GM12892 (cell line): Measurements from ENCODE around the gene BTK. TPM values are rescaled to one million over a fixed set of nuclear protein-coding genes. Genes with fewer than 3 reads are reported as not detected.

Source experiments
- DNase-seq: peaks from one replicate; pipeline ENCODE4 v3.0.0; 2011; ENCODE audit not compliant: insufficient read length
- FAIRE-seq: peaks from 2 replicates; lab custom pipeline; 2011; peaks lifted over from hg19 to GRCh38; lab: Jason Lieb, UNC
- POLR2A ChIP-seq: IDR thresholded peaks from 2 replicates; pipeline ENCODE4 v1.6.1; 2011; ENCODE audit warnings: low read depth, low read length, control low read depth
- POLR2AphosphoS5 ChIP-seq: IDR thresholded peaks from 2 replicates; pipeline ENCODE4 v1.6.1; 2011; ENCODE audit warnings: low read depth, low read length, control low read depth
- TAF1 ChIP-seq: IDR thresholded peaks from 2 replicates; pipeline ENCODE4 v1.6.1; 2011; ENCODE audit warnings: low read depth, mild to moderate bottlenecking, control low read depth, low read length, borderline replicate concordance
- polyA plus RNA-seq: library from polyadenylated mRNA; unstranded; fragments of >200 nt; gene quantifications from one replicate; pipeline ENCODE4 v1.2.1, GENCODE V29; 2012; ENCODE audit warnings: missing spikeins, inconsistent platforms; ENCODE audit not compliant: missing spikeins

BTK gene
- 102 TPM for polyA plus RNA-seq

GRCh38 chrX:101385795-101386541 lies at the start of gene BTK:
TSS of gene BTK (minus strand) at chrX:101386191. CDS start at chrX:101375284, 10,907 bp downstream.
- FAIRE-seq (peak; percentile 93), DNase-seq (no peak)
- TF ChIP-seq TAF1: peak; percentile 52; the same call in 1 of the 2 replicates
- peak; percentile 83 for TF ChIP-seq POLR2A
- peak; percentile 74 for TF ChIP-seq POLR2AphosphoS5

GRCh38 chrX:101430457-101431078 lies 44.6 kb upstream of the BTK start:
- no peak for TF ChIP-seq POLR2A
- no peak for TF ChIP-seq TAF1
- no peak for FAIRE-seq
- DNase-seq: no peak

DNA sequence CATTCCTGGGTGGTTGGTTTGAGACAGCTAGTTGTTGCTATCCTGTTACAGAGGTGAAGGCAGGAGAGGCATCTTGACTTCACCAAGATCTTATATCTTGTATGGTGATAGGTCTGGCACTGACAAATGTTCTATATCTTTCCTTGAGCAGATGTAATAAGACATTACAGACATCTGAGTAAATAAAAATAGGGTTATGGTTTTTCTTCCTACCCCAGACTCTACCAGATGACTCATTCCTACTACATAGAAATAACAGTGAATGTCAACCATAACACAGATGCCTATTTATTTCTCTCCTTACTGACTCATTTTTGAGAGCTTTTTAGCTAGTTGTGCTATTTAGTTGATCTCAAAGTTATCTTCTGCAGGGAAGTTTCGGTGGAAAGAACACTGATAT lies 43.9 kb upstream of the BTK start:
- DNase-seq (no peak), FAIRE-seq (no peak)
- no peak for TF ChIP-seq POLR2A
- no peak for TF ChIP-seq TAF1
- no peak for TF ChIP-seq POLR2AphosphoS5

- FAIRE-seq (no peak), DNase-seq (no peak)
- no peak for TF ChIP-seq POLR2A
- no peak for TF ChIP-seq POLR2AphosphoS5
- TF ChIP-seq TAF1: no peak
Observed at GRCh38 chrX:101427954-101428353, 42.0 kb upstream of the BTK start.

GRCh38 chrX:101419489-101419888 lies 33.5 kb upstream of the BTK start:
- TF ChIP-seq TAF1: no peak
- TF ChIP-seq POLR2A: no peak
- TF ChIP-seq POLR2AphosphoS5: no peak
- FAIRE-seq: no peak
- DNase-seq: no peak

- DNase-seq: peak; percentile 39
- peak; percentile 54; the same call in 1 of the 2 replicates for TF ChIP-seq TAF1
- peak; percentile 54 for TF ChIP-seq POLR2AphosphoS5
- TF ChIP-seq POLR2A: peak; percentile 63; the same call in 1 of the 2 replicates
- FAIRE-seq: peak; percentile 65
Observed at GRCh38 chrX:101417981-101418841, 32.2 kb upstream of the BTK start.

DNA sequence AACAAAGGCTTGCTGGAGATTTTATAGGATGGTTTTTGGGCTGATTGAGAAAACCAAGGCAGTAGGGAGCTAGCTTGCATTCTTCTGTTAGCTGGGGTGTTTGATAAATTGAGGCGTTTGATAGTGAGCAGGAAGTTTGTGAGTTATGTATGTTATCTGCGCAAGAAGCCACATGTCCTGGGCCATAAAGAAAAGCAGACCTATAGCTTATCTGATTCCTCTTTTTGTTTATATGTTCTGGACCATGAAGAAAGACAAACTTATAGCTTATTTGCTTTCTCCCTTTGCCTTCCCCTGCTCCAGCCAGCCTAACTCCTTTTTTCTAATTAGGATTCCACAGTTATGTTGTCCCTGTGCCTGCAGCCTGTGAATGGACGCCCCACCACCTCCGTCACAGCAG lies 31.2 kb upstream of the BTK start:
- DNase-seq: no peak
- no peak for TF ChIP-seq POLR2A
- TF ChIP-seq TAF1: no peak
- TF ChIP-seq POLR2AphosphoS5: no peak
- FAIRE-seq: peak; percentile 46

DNA sequence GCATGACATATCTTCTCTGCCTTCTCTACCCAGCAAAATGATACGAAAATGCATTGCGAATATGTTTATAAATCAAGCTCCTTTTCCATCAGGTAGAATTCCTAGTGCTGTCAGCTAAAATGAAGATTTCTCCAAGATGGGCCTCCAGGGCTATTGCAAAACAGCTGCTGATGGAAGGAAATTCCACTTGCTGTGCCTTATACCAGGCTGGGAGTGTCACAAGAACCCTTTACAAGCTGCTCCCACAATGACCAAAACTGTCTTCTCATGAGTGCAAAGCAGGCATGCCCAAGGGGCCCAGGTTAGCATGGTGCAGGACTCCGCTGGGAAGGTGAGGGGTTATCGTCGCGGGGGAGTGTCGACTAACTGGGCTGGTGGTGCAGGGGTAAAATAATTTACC lies 30.7 kb upstream of the BTK start:
- TF ChIP-seq POLR2A: no peak
- no peak for TF ChIP-seq TAF1
- no peak for TF ChIP-seq POLR2AphosphoS5
- DNase-seq: no peak
- FAIRE-seq: no peak

DNA sequence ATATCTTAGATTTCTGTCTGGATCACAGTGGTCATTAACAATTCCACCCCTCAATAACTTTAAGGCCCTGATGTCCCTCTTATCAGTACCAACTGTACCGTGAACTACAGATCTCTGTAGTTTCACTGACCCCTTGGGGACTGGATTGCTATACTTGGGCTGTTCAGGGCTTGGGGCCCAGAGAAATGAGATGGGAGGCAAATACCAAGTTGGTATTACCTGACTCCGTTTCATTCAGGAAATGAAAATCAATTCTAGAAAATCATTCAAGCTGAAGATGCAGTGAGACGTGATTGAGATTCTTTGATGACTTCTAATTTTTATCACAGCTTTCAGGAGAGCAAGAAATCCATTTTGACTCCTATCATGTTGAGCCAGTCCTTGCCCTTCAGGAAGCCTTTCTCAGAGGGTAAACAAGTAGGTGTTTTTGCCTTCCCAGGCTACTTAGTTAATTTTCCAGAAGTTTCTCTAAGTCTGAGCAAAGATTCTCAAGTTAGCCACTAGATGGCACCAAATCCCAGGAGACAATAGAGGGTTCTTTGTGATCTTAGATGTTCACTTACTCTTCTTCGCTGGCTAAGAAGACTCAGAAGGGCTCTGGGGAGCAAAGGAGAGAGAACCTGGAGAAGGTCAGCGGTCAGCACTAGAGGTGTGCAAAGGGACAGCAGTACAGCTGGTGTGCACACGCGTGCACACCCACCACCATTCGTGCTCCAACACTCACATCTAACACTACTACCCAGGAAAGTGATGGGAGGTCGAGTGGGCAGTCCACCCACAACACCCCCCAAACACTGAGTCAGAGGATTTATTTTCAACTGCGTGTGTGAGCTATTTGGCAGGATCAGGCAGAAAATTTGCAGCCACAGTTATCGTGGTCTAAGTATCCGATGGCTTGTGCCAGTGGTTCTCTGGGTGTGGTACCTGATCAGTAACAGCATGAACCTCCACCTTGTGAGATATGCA lies 29.5 kb upstream of the BTK start:
- FAIRE-seq (peak; percentile 95), DNase-seq (peak; percentile 24)
- no peak for TF ChIP-seq POLR2AphosphoS5
- TF ChIP-seq TAF1: no peak
- no peak for TF ChIP-seq POLR2A

- no peak for FAIRE-seq
- TF ChIP-seq POLR2A: no peak
- no peak for TF ChIP-seq POLR2AphosphoS5
- no peak for TF ChIP-seq TAF1
- DNase-seq: no peak
Observed at GRCh38 chrX:101411984-101412383, 26.0 kb upstream of the BTK start.
